Bronchial epithelial cell (primary cell): ENCODE results near the gene ABCA6. TPM values are rescaled to one million over a fixed set of nuclear protein-coding genes. Genes with fewer than 3 reads are reported as not detected.

ENCODE experiments used
- DNase-seq: peaks from one replicate; pipeline ENCODE4 v3.0.0-alpha.2; 2010; ENCODE audit warnings: low read depth
- FAIRE-seq: peaks from 2 replicates; lab custom pipeline; 2011; peaks lifted over from hg19 to GRCh38; lab: Jason Lieb, UNC
- H3K27me3 ChIP-seq: 2 replicates; pipeline ENCODE4 v1.5.1; 2011; ENCODE audit warnings: low read length; ENCODE audit not compliant: control insufficient read depth, insufficient read depth
- H3K36me3 ChIP-seq: 2 replicates; pipeline ENCODE4 v1.5.1; 2011; ENCODE audit warnings: low read length; ENCODE audit not compliant: control insufficient read depth, insufficient read depth
- H3K4me3 ChIP-seq: 2 replicates; pipeline ENCODE4 v1.5.1; 2011; ENCODE audit warnings: mild to moderate bottlenecking, low read depth, low read length, control low read depth
- CTCF ChIP-seq: IDR thresholded peaks from 2 replicates; pipeline ENCODE4 v1.5.1; 2011; ENCODE audit warnings: mild to moderate bottlenecking, moderate library complexity, low read length, control low read depth, inconsistent platforms; ENCODE audit not compliant: insufficient read depth, severe bottlenecking
- total RNA-seq: library from RNA; depleted of rRNA; stranded (reverse); fragments of >200 nt; gene quantifications from 2 replicates; pipeline ENCODE4 v1.2.1, GENCODE V29; 2014

Gene ABCA6
- total RNA-seq, 1 donor from 2014 or later: 0.26 TPM

DNA sequence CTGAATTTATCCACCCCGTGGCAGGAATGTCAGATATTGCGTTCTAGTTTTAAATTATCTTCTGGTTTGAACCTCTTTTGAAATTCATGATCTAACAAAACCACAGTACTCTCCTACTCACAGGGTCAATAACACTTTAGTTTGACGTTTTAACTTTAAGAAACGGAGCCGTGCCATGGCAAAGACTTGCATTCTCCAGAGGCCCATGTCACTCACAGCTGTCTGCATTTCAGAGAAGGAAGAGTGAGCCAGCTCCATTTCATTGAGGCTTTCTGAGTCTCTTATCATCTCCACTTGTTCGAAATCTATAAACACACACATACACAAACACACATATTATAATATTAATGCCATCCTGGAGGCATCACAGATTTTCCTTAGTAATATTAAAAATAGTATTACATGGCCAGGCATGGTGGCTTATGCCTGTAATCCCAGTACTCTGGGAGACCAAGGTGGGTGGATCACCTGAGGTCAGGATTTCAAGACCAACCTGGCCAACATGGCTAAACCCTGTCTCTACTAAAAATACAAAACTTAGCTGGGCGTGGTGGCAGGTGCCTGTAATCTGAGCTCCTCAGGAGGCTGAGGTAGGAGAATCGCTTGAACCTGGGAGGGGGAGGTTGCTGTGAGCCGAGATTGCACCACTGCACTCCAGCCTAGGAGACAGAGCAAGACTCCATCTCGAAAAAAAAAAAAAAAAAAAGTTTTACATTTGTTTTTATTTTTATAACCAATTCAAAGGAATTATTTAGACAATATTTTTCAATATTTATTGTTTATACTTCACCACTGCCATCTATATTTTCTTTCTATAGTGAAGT, 35.6 kb downstream of the ABCA6 start:
- FAIRE-seq (no peak), DNase-seq (no peak)
- TF ChIP-seq CTCF: no peak
- Histone ChIP-seq H3K4me3 (no peak overlapping the region), H3K36me3 (no peaks in the 10 kb centered on the region), H3K27me3 (no peaks in the 10 kb centered on the region)

DNA sequence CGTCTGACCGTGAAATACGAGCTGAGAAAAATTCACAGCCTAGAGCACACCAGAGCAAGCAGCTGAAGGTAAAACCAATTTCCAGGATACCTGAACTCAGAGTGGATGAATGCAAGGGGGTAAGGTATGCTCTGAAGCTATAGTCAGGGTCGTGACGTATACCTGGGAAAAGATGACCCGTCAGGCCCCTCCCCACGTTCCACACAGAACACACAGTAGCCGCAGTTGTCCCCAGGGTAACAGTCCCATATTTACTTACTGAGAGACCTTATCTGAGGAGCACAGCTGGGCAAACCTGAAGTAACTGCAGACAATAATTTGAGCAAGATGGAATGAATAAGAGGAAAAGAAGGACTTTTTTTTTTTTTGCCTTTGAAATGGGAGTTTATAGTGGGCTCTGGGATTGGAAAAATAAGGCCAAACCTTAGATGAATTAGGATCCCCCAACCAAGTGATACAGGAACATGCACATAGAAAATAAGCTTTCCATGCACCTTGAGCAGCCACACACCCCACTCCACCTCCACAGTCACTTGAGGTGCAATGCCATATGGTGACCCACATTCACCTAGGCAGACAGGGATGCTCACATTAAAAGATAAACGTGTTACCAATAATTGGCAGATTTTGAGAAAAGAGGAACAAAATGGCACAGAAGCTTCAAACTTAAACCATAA, 38.0 kb downstream of the ABCA6 start:
- no peak for TF ChIP-seq CTCF
- no peak for DNase-seq
- FAIRE-seq: no peak
- Histone ChIP-seq H3K27me3 (no peaks in the 10 kb centered on the region), H3K36me3 (no peaks in the 10 kb centered on the region), H3K4me3 (no peak overlapping the region)

DNA sequence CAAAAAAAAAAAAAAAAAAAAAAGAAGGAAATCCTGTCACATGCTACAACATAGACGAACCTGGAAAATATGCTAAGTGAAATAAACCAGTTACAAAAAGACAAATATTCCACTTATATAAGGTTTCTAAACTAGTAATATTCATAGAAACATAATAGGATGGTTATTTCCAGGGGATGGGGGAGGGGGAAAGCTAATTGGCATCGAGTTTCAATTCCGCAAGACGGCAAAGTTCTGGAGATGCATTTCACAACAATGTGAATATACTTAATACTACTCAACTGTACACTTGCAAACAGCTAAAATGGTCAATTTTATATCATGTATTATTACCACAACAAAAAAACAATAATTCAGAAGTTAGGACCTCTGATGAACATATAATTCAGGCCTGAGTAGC, 43.1 kb downstream of the ABCA6 start:
- no peaks in the 10 kb centered on the region for H3K36me3 ChIP-seq
- H3K27me3 ChIP-seq: no peaks in the 10 kb centered on the region
- no peak for FAIRE-seq
- TF ChIP-seq CTCF: no peak
- DNase-seq: no peak
- H3K4me3 ChIP-seq: no peak overlapping the region

GRCh38 chr17:69096541-69096940, 45.2 kb downstream of the ABCA6 start:
- H3K36me3 ChIP-seq: no peaks in the 10 kb centered on the region
- DNase-seq: no peak
- FAIRE-seq: no peak
- H3K27me3 ChIP-seq: no peaks in the 10 kb centered on the region
- H3K4me3 ChIP-seq: no peak overlapping the region
- TF ChIP-seq CTCF: no peak

GRCh38 chr17:69093995-69094394, 47.7 kb downstream of the ABCA6 start:
- no peaks in the 10 kb centered on the region for H3K36me3 ChIP-seq
- no peak for TF ChIP-seq CTCF
- no peaks in the 10 kb centered on the region for H3K27me3 ChIP-seq
- DNase-seq (no peak), FAIRE-seq (no peak)
- no peak overlapping the region for H3K4me3 ChIP-seq
